Peyer's patch (tissue), 4 donors: ENCODE data around the gene ZBTB20.

Experiments
- CTCF ChIP-seq, 6 experiments: fragments of 450-650 bp in 4 of 6; fragments of 200-600 bp in 2 of 6; sonication (generic) in 1 of 6; IDR thresholded peaks; one replicate each; pipeline ENCODE4 v1.5.1; 2017 to 2019; ENCODE audit warnings: antibody characterized with exemption in 6 of 6, mild to moderate bottlenecking in 3 of 6, moderate library complexity in 1 of 6
- POLR2A ChIP-seq, 2 donors: fragments of 450-650 bp; IDR thresholded peaks; one replicate each; pipeline ENCODE4 v1.5.1; 2017; ENCODE audit warnings: antibody characterized with exemption in 2 of 2, mild to moderate bottlenecking in 2 of 2, moderate library complexity in 2 of 2

GRCh38 chr3:114437897-114438296, 709.2 kb downstream of the ZBTB20 start:
- TF ChIP-seq CTCF (IDR thresholded peaks at IDR 0.05) (no peak), POLR2A (IDR thresholded peaks at IDR 0.05) (no peak)
